GM19351 (cell line): ENCODE data around the gene COMT.

Experiments
- ATAC-seq: cut with Tn5 transposase; IDR thresholded peaks from one replicate; pipeline ENCODE4 v1.9.1; 2021; ENCODE audit warnings: mild to moderate bottlenecking, moderate library complexity; ENCODE audit not compliant: unreplicated experiment

The COMT gene

GRCh38 chr22:19955241-19956128 is 13.9 kb downstream of the COMT start:
- no peak for ATAC-seq

GRCh38 chr22:19957445-19957844 is 15.9 kb downstream of the COMT start:
- ATAC-seq, result no peak

GRCh38 chr22:19958083-19959042 is 16.8 kb downstream of the COMT start:
- ATAC-seq, result no peak

- ATAC-seq, result no peak
These were observed 17.5 kb downstream of the COMT start for GRCh38 chr22:19959043-19959586.

- no peak for ATAC-seq
These were observed 18.3 kb downstream of the COMT start for GRCh38 chr22:19959587-19960490.

GRCh38 chr22:19960491-19961200 is 19.1 kb downstream of the COMT start:
- ATAC-seq, result no peak

GRCh38 chr22:19961201-19961580 is 19.6 kb downstream of the COMT start:
- ATAC-seq, result no peak

- no peak for ATAC-seq
These were observed 20.3 kb downstream of the COMT start for GRCh38 chr22:19961868-19962245.

- ATAC-seq, result no peak
These were observed 20.8 kb downstream of the COMT start for GRCh38 chr22:19962246-19962908.

- no peak for ATAC-seq
These were observed 21.6 kb downstream of the COMT start for GRCh38 chr22:19962909-19963806.

- no peak for ATAC-seq
These were observed 22.5 kb downstream of the COMT start for GRCh38 chr22:19963863-19964642.

- no peak for ATAC-seq
These were observed 23.3 kb downstream of the COMT start for GRCh38 chr22:19964701-19965386.

- no peak for ATAC-seq
These were observed 24.5 kb downstream of the COMT start for GRCh38 chr22:19965771-19966709.

- ATAC-seq, result no peak
These were observed 25.6 kb downstream of the COMT start for GRCh38 chr22:19966908-19967750.
